Psoas muscle (tissue), 8 donors: Measurements from ENCODE around the gene ARHGEF38. TPM values are rescaled to one million over a fixed set of nuclear protein-coding genes. Genes with fewer than 3 reads are reported as not detected.

Experiments
- ATAC-seq, 4 donors: fragments of 200-7000 bp; cut with Tn5 transposase; one replicate each; pipeline ENCODE4 v1.9.1; 2020; ENCODE audit warnings: moderate library complexity in 3 of 4, mild to moderate bottlenecking in 2 of 4
- DNase-seq, 2 donors: peaks; one replicate each; pipeline ENCODE4 v3.0.0-alpha.2; 2020
- H3K27ac ChIP-seq: fragments of 200-600 bp; one replicate; pipeline ENCODE4 v1.8.0; 2022
- H3K27me3 ChIP-seq, 3 donors: fragments of 200-600 bp in 1 of 3; one replicate each; pipeline versions ENCODE4 v1.6.1 to v1.8.0; 2013 to 2022; ENCODE audit warnings: low read length in 2 of 3, mild to moderate bottlenecking in 2 of 3, moderate library complexity in 1 of 3; ENCODE audit not compliant: insufficient read depth in 3 of 3
- H3K36me3 ChIP-seq, 2 donors: fragments of 200-600 bp in 1 of 2; one replicate each; pipeline versions ENCODE4 v1.6.1 to v1.8.0; 2013 to 2022; ENCODE audit warnings: low read depth in 1 of 2, mild to moderate bottlenecking in 1 of 2, moderate library complexity in 1 of 2; ENCODE audit not compliant: insufficient read depth in 1 of 2
- H3K4me1 ChIP-seq: fragments of 200-600 bp; one replicate; pipeline ENCODE4 v1.8.0; 2022
- H3K4me3 ChIP-seq: fragments of 200-600 bp; one replicate; pipeline ENCODE4 v1.8.0; 2022; ENCODE audit warnings: mild to moderate bottlenecking
- H3K9me3 ChIP-seq: fragments of 200-600 bp; one replicate; pipeline ENCODE4 v1.8.0; 2022
- CTCF ChIP-seq: fragments of 200-600 bp; IDR thresholded peaks from one replicate; pipeline ENCODE4 v1.8.0; 2022; ENCODE audit warnings: antibody characterized with exemption
- WGBS, 3 donors: extraction: QIAGEN DNeasy Blood & Tissue Kit; methylation state at CpG; one replicate each; pipeline versions ENCODE4 v1.1.6 to v1.1.7; 2013; 5-methylcytosine and 5-hydroxymethylcytosine counted together
- intact Hi-C, 2 donors: fragments of 100-400 bp; cut with DNase I; formaldehyde crosslinking; loops; one replicate each; pipeline versions ENCODE4 v1.11.0 to v1.14.2; 2022
- long read RNA-seq, 2 donors: library from polyadenylated mRNA; unstranded; transcript quantifications; one replicate each; pipeline ENCODE4 v2.0.0, GENCODE V29; 2021
- polyA plus RNA-seq, 3 donors: library from polyadenylated mRNA; stranded (reverse); fragments of 200-250 nt; gene quantifications; one replicate each; pipeline ENCODE4 v1.2.3, GENCODE V29; 2013
- total RNA-seq, 4 donors: library from RNA; stranded (reverse); fragmentation: NEBNext Ultra II Directional in 2 of 4; extraction: Animal tissue kit (Norgen Biotek cat#: 25700) in 2 of 4; gene quantifications; one replicate each; pipeline versions ENCODE4 v1.2.1 to v1.2.4, GENCODE V29; 2021 to 2023
- donor health status: healthy with polysubstance abuse.
- donor health status: DM: no; HTN: no; CAD: no; lungs with moderate emphysema.
- donor health status: Bipolar disorder and iron deficiency.
- donor health status: healthy.
- donor health status: DM: yes; HTN: yes; CAD: no.
- donor health status: DM: no; HTN: no; CAD: no.
- donor health status: DM: no; HTN: no; CAD: no.
- donor health status: DM: yes; HTN: yes; CAD: no.

The ARHGEF38 gene
- not detected for total RNA-seq
- polyA plus RNA-seq, result not detected
- long read RNA-seq, donor 1, result 0 reads
- long read RNA-seq, donor 2, result 0 reads

GRCh38 chr4:105551965-105552746, at the start of gene ARHGEF38:
ARHGEF38 (plus strand) TSS chr4:105552620; CDS start chr4:105552766, 146 bp downstream.
- Histone ChIP-seq H3K36me3 (no peaks in the 10 kb centered on the region), H3K27me3 (no peaks in the 10 kb centered on the region), H3K4me3 (no peak within 1 kb of the TSS), H3K9me3 (no peaks in the 10 kb centered on the region), H3K27ac (no peak within 1 kb of the TSS), H3K4me1 (no peaks in the 10 kb centered on the region)
- no peak for DNase-seq
- no peak for ATAC-seq
- TF ChIP-seq CTCF, result no peak
- WGBS, 3 donors, result 33 to 37% (median 34%) methylated on average over 11 of the region's 11 CpGs
- intact Hi-C loops, result no loop called here

GRCh38 chr4:105503484-105503883, 48.9 kb upstream of the ARHGEF38 start:
- Histone ChIP-seq H3K4me3 (no peak overlapping the region), H3K36me3 (no peaks in the 10 kb centered on the region), H3K27ac (no peak overlapping the region), H3K9me3 (no peaks in the 10 kb centered on the region), H3K27me3 (no peaks in the 10 kb centered on the region), H3K4me1 (no peaks in the 10 kb centered on the region)
- ATAC-seq (no peak), DNase-seq (no peak)
- 85 to 87% (median 87%) methylated on average over 2 of the region's 2 CpGs for WGBS, 3 donors
- TF ChIP-seq CTCF, result no peak
- intact Hi-C loops, result no loop called here

- H3K27ac ChIP-seq, result no peak overlapping the region
- no peak for TF ChIP-seq CTCF
- intact Hi-C loops, result no loop called here
- H3K36me3 ChIP-seq, result no peaks in the 10 kb centered on the region
- no peaks in the 10 kb centered on the region for H3K4me1 ChIP-seq
- no peak for DNase-seq
- no peaks in the 10 kb centered on the region for H3K9me3 ChIP-seq
- no peaks in the 10 kb centered on the region for H3K27me3 ChIP-seq
- ATAC-seq, result no peak
- H3K4me3 ChIP-seq, result no peak overlapping the region
- WGBS, 3 donors, result 25 to 41% (median 27%) methylated on average over 2 of the region's 2 CpGs
Observed at GRCh38 chr4:105504744-105505143, 47.7 kb upstream of the ARHGEF38 start.

- Histone ChIP-seq H3K27ac (no peak overlapping the region), H3K27me3 (no peaks in the 10 kb centered on the region), H3K4me1 (no peaks in the 10 kb centered on the region), H3K36me3 (no peaks in the 10 kb centered on the region), H3K9me3 (no peaks in the 10 kb centered on the region), H3K4me3 (no peak overlapping the region)
- ATAC-seq (no peak), DNase-seq (no peak)
- TF ChIP-seq CTCF, result no peak
- 50 to 73% (median 52%) methylated on average over 1 of the region's 1 CpG for WGBS, 3 donors
- intact Hi-C loops, result no loop called here
Observed at GRCh38 chr4:105509291-105509690, 43.1 kb upstream of the ARHGEF38 start.

DNA sequence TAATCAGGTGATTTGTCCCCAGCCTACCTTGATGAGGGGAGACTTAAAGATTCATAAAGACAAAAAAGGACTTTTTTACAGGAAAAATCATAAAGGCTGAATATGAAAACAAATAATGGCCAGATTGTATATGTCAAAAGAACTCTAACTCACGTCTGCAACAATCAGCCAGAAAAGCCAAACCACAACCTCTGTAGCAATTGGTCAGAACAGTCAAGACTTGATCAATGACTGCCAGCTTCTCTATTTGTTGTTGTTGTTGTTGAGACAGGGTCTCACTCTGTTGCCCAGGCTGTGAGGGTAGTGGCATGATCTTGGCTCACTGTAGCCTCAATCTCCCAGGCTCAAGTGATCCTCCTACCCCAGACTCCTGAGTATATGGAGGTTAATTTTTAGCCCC, 42.7 kb upstream of the ARHGEF38 start:
- Histone ChIP-seq H3K4me1 (no peaks in the 10 kb centered on the region), H3K9me3 (no peaks in the 10 kb centered on the region), H3K36me3 (no peaks in the 10 kb centered on the region), H3K27ac (no peak overlapping the region), H3K27me3 (no peaks in the 10 kb centered on the region), H3K4me3 (no peak overlapping the region)
- TF ChIP-seq CTCF, result no peak
- intact Hi-C loops, result no loop called here
- DNase-seq, result no peak
- 85 to 91% (median 89%) methylated on average over 1 of the region's 1 CpG for WGBS, 3 donors
- ATAC-seq, result no peak
